ENCODE data around the gene NRSN1.

Gene NRSN1

DNA sequence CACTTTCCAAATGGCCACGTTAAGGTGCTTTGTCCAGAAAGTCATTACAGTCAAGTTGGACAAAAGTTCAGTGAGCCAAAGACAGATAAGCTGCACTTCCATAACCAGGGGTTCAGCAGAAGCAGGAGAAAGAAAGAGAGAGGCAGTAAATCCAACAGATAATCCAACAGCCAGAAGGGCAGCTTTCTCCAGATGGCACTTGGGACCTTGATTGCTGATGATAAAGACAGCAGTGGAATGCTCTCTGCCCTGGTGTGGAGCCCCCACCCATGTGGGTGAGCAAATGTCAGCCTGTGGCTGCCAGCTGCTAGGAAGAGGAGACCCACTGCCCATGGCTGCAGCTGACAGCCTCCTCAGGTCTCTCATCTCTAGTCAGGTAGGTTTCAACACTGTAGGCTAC, 18.7 kb upstream of the NRSN1 start:
- ChIA-PET POLR2A (ENCODE audit: low non-redundant PET) (no interaction called here), CTCF (no interaction called here)
- H3K27ac ChIP-seq = no peak overlapping the region
- TF ChIP-seq, protein P1, sequence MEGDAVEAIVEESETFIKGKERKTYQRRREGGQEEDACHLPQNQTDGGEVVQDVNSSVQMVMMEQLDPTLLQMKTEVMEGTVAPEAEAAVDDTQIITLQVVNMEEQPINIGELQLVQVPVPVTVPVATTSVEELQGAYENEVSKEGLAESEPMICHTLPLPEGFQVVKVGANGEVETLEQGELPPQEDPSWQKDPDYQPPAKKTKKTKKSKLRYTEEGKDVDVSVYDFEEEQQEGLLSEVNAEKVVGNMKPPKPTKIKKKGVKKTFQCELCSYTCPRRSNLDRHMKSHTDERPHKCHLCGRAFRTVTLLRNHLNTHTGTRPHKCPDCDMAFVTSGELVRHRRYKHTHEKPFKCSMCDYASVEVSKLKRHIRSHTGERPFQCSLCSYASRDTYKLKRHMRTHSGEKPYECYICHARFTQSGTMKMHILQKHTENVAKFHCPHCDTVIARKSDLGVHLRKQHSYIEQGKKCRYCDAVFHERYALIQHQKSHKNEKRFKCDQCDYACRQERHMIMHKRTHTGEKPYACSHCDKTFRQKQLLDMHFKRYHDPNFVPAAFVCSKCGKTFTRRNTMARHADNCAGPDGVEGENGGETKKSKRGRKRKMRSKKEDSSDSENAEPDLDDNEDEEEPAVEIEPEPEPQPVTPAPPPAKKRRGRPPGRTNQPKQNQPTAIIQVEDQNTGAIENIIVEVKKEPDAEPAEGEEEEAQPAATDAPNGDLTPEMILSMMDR (conservative IDR thresholded peaks at IDR 0.05; ENCODE audit: low read depth) = no peak
- DNase-seq (ENCODE audit: low spot score) = no peak

DNA sequence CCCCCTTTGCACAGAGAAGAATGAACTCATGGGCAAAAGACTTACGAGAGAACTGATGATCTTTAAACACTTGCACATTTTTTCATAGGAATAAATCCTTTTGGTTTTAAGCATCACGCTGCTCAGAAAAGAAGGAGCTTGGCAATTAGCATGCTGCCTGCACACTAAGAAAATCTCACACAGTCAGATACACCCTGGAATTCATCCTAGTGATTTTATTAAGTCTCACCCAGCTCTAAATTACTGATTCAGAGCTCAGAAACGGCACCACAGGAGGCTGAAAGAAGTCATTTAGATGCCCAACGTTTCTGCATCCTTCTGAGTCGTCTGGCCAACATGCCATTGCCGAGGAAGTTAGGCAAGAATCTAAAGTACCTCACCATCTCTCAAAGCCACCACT, 18.0 kb upstream of the NRSN1 start:
- CTCF ChIA-PET = no interaction called here
- POLR2A ChIA-PET (ENCODE audit: low non-redundant PET) = no interaction called here
- no peak for DNase-seq (ENCODE audit: low spot score)
- TF ChIP-seq, protein P1 (conservative IDR thresholded peaks at IDR 0.05; ENCODE audit: low read depth) = no peak
- no peak overlapping the region for H3K27ac ChIP-seq

DNA sequence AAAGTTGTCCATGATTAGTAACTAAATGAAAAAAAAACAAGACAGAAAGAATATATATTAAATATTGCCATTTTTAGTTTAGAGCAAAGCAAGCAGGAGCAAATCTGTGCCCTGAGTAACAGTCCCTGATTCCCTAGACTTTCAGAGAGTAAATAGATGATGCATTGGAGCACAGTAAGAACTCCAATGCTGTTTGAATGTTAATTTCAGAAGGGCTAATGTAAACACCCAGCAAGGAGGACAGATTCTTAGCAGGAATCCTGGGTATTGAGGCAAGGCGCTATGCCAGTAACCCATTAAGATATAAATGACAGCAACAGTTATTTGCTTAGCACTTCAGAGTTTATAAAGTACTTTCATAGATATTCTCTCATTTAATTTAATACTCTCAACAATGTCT, 15.6 kb upstream of the NRSN1 start:
- CTCF ChIA-PET = no interaction called here
- no peak for DNase-seq (ENCODE audit: low spot score)
- TF ChIP-seq, protein P1 (conservative IDR thresholded peaks at IDR 0.05; ENCODE audit: low read depth) = no peak
- POLR2A ChIA-PET (ENCODE audit: low non-redundant PET) = no interaction called here
- H3K27ac ChIP-seq = no peak overlapping the region

DNA sequence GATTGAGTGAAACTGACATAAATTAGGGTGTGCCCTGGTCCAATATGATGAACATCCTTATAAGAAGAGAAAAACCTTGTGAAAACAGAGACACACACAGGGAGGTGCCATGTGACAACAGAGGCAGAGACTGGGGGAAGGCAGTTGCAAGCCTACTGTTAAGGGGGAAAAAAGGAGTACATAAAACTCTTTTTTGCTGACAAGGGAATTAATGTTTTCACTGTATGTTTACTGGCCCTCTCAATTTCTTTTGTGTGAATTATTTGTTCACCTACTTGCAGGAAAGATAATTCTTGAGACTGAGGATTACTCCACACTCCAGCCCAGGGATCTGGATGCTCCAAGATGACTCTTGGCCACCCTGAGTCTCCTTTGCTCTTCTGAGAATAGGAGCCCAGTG, 12.1 kb upstream of the NRSN1 start:
- TF ChIP-seq, protein P1 (conservative IDR thresholded peaks at IDR 0.05; ENCODE audit: low read depth) = no peak
- ChIA-PET CTCF (no interaction called here), POLR2A (ENCODE audit: low non-redundant PET) (no interaction called here)
- no peak overlapping the region for H3K27ac ChIP-seq
- no peak for DNase-seq (ENCODE audit: low spot score)

DNA sequence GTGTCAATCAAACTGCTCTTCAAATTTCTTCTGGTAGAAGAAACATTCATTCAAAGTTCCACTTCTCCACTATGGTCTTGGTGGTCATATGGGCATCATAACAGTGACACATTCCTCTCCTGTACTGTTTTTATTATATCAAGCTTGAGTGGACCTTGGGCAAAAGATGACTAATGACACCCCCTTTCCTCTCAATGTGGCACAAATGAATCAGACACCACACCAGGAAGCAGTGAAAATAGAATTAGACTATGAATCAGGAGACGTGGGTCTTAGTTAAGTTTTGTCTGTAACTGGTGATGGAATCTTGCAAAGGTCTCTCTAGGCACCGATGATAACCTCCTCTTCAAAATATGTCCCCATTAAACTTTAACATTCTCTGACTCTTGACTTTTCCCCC, 9.0 kb upstream of the NRSN1 start:
- TF ChIP-seq, protein P1 (conservative IDR thresholded peaks at IDR 0.05; ENCODE audit: low read depth) = no peak
- DNase-seq (ENCODE audit: low spot score) = no peak
- H3K27ac ChIP-seq = no peak overlapping the region
- ChIA-PET CTCF (no interaction called here), POLR2A (ENCODE audit: low non-redundant PET) (no interaction called here)

DNA sequence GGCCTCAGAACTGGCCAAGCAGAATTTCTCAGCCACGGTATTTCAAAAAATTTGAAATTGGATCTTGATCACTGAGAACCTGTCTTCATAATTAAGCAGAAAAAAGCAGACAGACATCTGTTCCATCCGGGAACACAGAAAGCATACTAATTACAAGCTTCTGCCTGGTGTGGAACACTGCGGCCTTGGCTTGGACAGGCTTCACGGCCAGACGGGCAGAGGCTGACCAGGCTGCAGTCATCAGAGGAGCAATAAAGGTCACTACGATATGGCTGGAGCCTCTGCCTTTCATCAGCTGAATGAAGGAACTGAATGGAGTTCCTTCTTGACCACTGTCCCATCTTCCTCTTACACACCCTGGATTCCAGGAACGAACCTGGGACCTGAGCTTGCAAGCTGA, 3.9 kb upstream of the NRSN1 start:
- DNase-seq (ENCODE audit: low spot score) = no peak
- ChIA-PET CTCF (interaction anchor here (0.6 kb wide), 1 partner anchor 129 kb away, joined by 4 read pairs; no protein-coding TSS in a partner anchor), POLR2A (ENCODE audit: low non-redundant PET) (no interaction called here)
- TF ChIP-seq, protein P1 (conservative IDR thresholded peaks at IDR 0.05; ENCODE audit: low read depth) = no peak
- no peak overlapping the region for H3K27ac ChIP-seq

Measured in RWPE1 (cell line).